Liver (tissue), 9 donors: Measurements from ENCODE around the gene NT5C2. TPM values are rescaled to one million over a fixed set of nuclear protein-coding genes. Genes with fewer than 3 reads are reported as not detected.

ENCODE experiments used
- DNase-seq: peaks from one replicate; pipeline ENCODE4 v3.0.0-alpha.2; 2017; ENCODE audit warnings: low spot score
- H3K27ac ChIP-seq, 2 donors: one replicate each; pipeline ENCODE4 v1.7.0; 2013; ENCODE audit warnings: inconsistent platforms in 2 of 2, low read length in 2 of 2, control low read depth in 1 of 2, low read depth in 1 of 2, mild to moderate bottlenecking in 1 of 2
- H3K27me3 ChIP-seq, 4 donors: one replicate each; pipeline versions ENCODE4 v1.6.1 to v1.7.0; 2013; ENCODE audit warnings: low read length in 3 of 4, inconsistent platforms in 1 of 4, mild to moderate bottlenecking in 1 of 4, moderate library complexity in 1 of 4; ENCODE audit not compliant: control insufficient read depth in 4 of 4, insufficient read depth in 4 of 4
- H3K36me3 ChIP-seq, 4 donors: one replicate each; pipeline versions ENCODE4 v1.6.1 to v1.7.0; 2013; ENCODE audit warnings: low read length in 3 of 4, mild to moderate bottlenecking in 3 of 4, low read depth in 1 of 4, moderate library complexity in 1 of 4; ENCODE audit not compliant: control insufficient read depth in 4 of 4, insufficient read depth in 3 of 4
- H3K4me1 ChIP-seq, 4 donors: one replicate each; pipeline versions ENCODE4 v1.6.1 to v1.7.0; 2013; ENCODE audit warnings: low read length in 3 of 4, mild to moderate bottlenecking in 3 of 4, moderate library complexity in 1 of 4; ENCODE audit not compliant: control insufficient read depth in 4 of 4, insufficient read depth in 4 of 4
- H3K4me3 ChIP-seq, 3 donors: one replicate each; pipeline versions ENCODE4 v1.6.1 to v1.7.0; 2013; ENCODE audit warnings: low read length in 3 of 3, control low read depth in 1 of 3, low read depth in 1 of 3, mild to moderate bottlenecking in 1 of 3
- H3K9ac ChIP-seq, 2 donors: one replicate each; pipeline ENCODE4 v1.7.0; 2013; ENCODE audit warnings: low read length in 2 of 2, mild to moderate bottlenecking in 2 of 2, moderate library complexity in 2 of 2, control low read depth in 1 of 2, low read depth in 1 of 2
- H3K9me3 ChIP-seq, 4 donors: one replicate each; pipeline versions ENCODE4 v1.6.1 to v1.7.0; 2013; ENCODE audit warnings: low read length in 3 of 4; ENCODE audit not compliant: control insufficient read depth in 4 of 4
- EGR1 ChIP-seq, 2 donors: IDR thresholded peaks; 2 replicates each; pipeline ENCODE4 v1.6.1; 2016 to 2018; ENCODE audit warnings: antibody characterized with exemption in 2 of 2, low read depth in 2 of 2
- FOXA1 ChIP-seq: IDR thresholded peaks from 2 replicates; pipeline ENCODE4 v1.6.1; 2016; ENCODE audit warnings: antibody characterized with exemption
- FOXA2 ChIP-seq: IDR thresholded peaks from 2 replicates; pipeline ENCODE4 v1.6.1; 2016; ENCODE audit warnings: antibody characterized with exemption
- GABPA ChIP-seq, 2 donors: IDR thresholded peaks in 1 of 2; conservative IDR thresholded peaks in 1 of 2; 2 replicates each; pipeline ENCODE4 v1.6.1; 2016; ENCODE audit warnings: antibody characterized with exemption in 2 of 2, mild to moderate bottlenecking in 1 of 2, moderate library complexity in 1 of 2
- HNF4A ChIP-seq, 2 donors: conservative IDR thresholded peaks; 2 replicates each; pipeline ENCODE4 v1.6.1; 2016; ENCODE audit warnings: antibody characterized with exemption in 2 of 2, mild to moderate bottlenecking in 2 of 2
- HNF4G ChIP-seq: IDR thresholded peaks from 2 replicates; pipeline ENCODE4 v1.6.1; 2016; ENCODE audit warnings: antibody characterized with exemption
- JUND ChIP-seq, 2 donors: IDR thresholded peaks; 2 replicates each; pipeline ENCODE4 v1.6.1; 2016; ENCODE audit warnings: antibody characterized with exemption in 2 of 2
- NR2F2 ChIP-seq: IDR thresholded peaks from 2 replicates; pipeline ENCODE4 v1.6.1; 2016; ENCODE audit warnings: antibody characterized with exemption
- RAD21 ChIP-seq, 2 donors: IDR thresholded peaks; 2 replicates each; pipeline ENCODE4 v1.6.1; 2016; ENCODE audit warnings: antibody characterized with exemption in 2 of 2, mild to moderate bottlenecking in 2 of 2
- RXRA ChIP-seq, 2 donors: IDR thresholded peaks; 2 replicates each; pipeline ENCODE4 v1.6.1; 2017 to 2018; ENCODE audit warnings: antibody characterized with exemption in 2 of 2, mild to moderate bottlenecking in 1 of 2
- SP1 ChIP-seq: IDR thresholded peaks from 2 replicates; pipeline ENCODE4 v1.6.1; 2018; ENCODE audit warnings: antibody characterized with exemption, mild to moderate bottlenecking
- TAF1 ChIP-seq: conservative IDR thresholded peaks from 2 replicates; pipeline ENCODE4 v1.6.1; 2016; ENCODE audit warnings: antibody characterized with exemption, mild to moderate bottlenecking
- YY1 ChIP-seq: IDR thresholded peaks from 2 replicates; pipeline ENCODE4 v1.6.1; 2016; ENCODE audit warnings: antibody characterized with exemption, mild to moderate bottlenecking
- WGBS: extraction: QIAGEN DNeasy Blood & Tissue Kit; methylation state at CpG from one replicate; pipeline ENCODE4 v1.1.7; 2013; 5-methylcytosine and 5-hydroxymethylcytosine counted together
- polyA plus RNA-seq, 2 donors: library from polyadenylated mRNA; stranded (reverse) in 1 of 2; unstranded in 1 of 2; fragments of 200-250 nt in 1 of 2; fragments of >200 nt in 1 of 2; fragmentation: Nextera tagmentation in 1 of 2; extraction: Ambion mirVana in 1 of 2; gene quantifications; one replicate each; pipeline versions ENCODE4 v1.2.1 to v1.2.3, GENCODE V29; 2013 to 2015
- total RNA-seq, 2 donors: library from RNA; depleted of rRNA; stranded (reverse); fragments of >200 nt; gene quantifications; one replicate each; pipeline ENCODE4 v1.2.3, GENCODE V29; 2014
- TF ChIP-seq, protein P1 (sequence below): IDR thresholded peaks from 2 replicates; pipeline ENCODE4 v1.6.1; 2016; ENCODE audit warnings: antibody characterized with exemption
- TF ChIP-seq, protein P2 (sequence below): fragments of 150-350 bp; IDR thresholded peaks from 2 replicates; pipeline ENCODE4 v1.5.1; 2017; ENCODE audit warnings: improper control_type of control experiment, low read depth, low read length; ENCODE audit not compliant: missing input control
- TF ChIP-seq, protein P3 (sequence below): IDR thresholded peaks from 2 replicates; pipeline ENCODE4 v1.6.1; 2016; ENCODE audit warnings: antibody characterized with exemption
- TF ChIP-seq, protein P4 (sequence below): IDR thresholded peaks from 2 replicates; pipeline ENCODE4 v1.6.1; 2016; ENCODE audit warnings: antibody characterized with exemption
- TF ChIP-seq, protein P5 (sequence below): IDR thresholded peaks from 2 replicates; pipeline ENCODE4 v1.6.1; 2016; ENCODE audit warnings: antibody characterized with exemption, mild to moderate bottlenecking
- donor health status: healthy.
- donor health status: healthy.
- donor health status: healthy.
- donor health status: healthy.
- donor health status: healthy.

The NT5C2 gene
- total and polyA plus RNA-seq, 4 donors = 14.4 to 65.3 (median 33.0) TPM

DNA sequence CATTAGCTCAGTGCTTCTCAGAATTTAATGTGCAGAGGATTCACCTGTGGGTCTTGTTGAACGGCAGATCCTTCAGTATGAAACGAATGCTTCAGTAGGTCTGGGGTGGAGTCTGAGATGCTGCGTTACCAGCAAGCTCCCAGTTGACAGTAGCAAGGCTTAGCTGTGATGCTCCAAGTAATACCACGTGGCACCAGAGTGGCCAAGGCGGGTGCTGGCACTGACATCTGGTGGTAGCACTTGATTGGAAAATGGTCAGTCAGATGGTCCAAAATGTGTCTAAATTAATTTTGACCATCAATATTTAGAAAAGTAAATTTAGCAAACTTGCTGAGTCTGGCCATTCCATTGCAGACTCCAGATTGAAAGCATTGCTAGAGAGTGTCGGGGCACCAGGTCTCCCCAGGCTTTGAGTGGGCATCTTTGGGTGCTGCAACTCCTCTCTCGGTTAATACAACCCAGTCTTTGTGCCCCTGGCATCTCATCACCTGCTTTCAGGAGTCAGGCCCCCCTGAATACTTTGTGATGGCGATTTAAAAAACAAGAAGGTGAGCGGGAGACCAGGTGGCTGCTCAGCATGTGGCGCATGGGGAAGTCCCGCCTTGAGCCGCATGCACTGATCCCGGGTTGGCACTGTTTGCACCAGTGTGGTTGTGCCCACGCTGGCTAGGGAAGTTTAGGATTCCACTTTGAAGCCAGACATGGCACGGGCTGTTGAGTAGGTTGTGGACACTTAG, 130.1 kb downstream of the NT5C2 start:
- H3K4me3 ChIP-seq = no peak overlapping the region
- no peaks in the 10 kb centered on the region for H3K4me1 ChIP-seq
- peaks cover 0 to 4% (median 0%) of the 10 kb centered on the region in 4 donors for H3K36me3 ChIP-seq
- WGBS = 90% methylated on average over 15 of the region's 15 CpGs
- H3K9ac ChIP-seq = no peak overlapping the region
- H3K9me3 ChIP-seq = no peaks in the 10 kb centered on the region
- DNase-seq = no peak
- H3K27ac ChIP-seq = no peak overlapping the region
- H3K27me3 ChIP-seq = no peaks in the 10 kb centered on the region
- peak; percentile 33 to 56 for TF ChIP-seq RAD21 (IDR thresholded peaks at IDR 0.05)
- TF ChIP-seq, protein P1, sequence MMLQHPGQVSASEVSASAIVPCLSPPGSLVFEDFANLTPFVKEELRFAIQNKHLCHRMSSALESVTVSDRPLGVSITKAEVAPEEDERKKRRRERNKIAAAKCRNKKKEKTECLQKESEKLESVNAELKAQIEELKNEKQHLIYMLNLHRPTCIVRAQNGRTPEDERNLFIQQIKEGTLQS = no peak

DNA sequence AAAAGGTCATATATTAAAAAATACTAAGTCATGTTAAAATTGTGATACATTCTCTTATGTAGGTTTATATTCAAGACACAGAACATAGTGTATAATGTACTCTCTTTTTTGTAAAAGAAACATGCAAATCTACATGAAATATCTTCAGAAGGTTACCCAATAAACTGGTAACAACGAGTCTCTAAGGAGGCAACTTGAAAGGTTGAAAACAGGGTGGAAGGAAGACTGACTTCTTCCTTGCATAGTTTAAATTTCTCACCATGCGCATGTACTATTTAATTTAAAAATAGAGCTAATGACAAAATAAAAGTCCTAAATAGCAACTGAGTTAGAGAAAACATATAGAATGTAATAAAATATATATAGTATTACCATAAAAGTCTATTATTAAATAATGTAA, 132.5 kb downstream of the NT5C2 start:
- DNase-seq = no peak
- WGBS = 89% methylated on average over 2 of the region's 2 CpGs
- Histone ChIP-seq H3K9ac (no peak overlapping the region), H3K27ac (no peak overlapping the region), H3K4me3 (no peak overlapping the region), H3K4me1 (no peaks in the 10 kb centered on the region), H3K9me3 (no peaks in the 10 kb centered on the region), H3K27me3 (no peaks in the 10 kb centered on the region), H3K36me3 (peaks cover 0 to 4% (median 1%) of the 10 kb centered on the region in 4 donors)
- TF ChIP-seq HNF4G (no peak), RAD21 (IDR thresholded peaks at IDR 0.05) (no peak), FOXA1 (no peak), EGR1 (IDR thresholded peaks at IDR 0.05; ENCODE audit: low read depth in 2 of 2) (no peak), GABPA (IDR thresholded peaks at IDR 0.05 in 1 of 2, conservative IDR thresholded peaks at IDR 0.05 in 1 of 2) (no peak), YY1 (no peak), TAF1 (no peak), JUND (IDR thresholded peaks at IDR 0.05) (no peak), HNF4A (conservative IDR thresholded peaks at IDR 0.05) (no peak), NR2F2 (no peak), FOXA2 (no peak), SP1 (no peak), RXRA (IDR thresholded peaks at IDR 0.05) (no peak)
- TF ChIP-seq, protein P1 = no peak
- TF ChIP-seq, protein P2, sequence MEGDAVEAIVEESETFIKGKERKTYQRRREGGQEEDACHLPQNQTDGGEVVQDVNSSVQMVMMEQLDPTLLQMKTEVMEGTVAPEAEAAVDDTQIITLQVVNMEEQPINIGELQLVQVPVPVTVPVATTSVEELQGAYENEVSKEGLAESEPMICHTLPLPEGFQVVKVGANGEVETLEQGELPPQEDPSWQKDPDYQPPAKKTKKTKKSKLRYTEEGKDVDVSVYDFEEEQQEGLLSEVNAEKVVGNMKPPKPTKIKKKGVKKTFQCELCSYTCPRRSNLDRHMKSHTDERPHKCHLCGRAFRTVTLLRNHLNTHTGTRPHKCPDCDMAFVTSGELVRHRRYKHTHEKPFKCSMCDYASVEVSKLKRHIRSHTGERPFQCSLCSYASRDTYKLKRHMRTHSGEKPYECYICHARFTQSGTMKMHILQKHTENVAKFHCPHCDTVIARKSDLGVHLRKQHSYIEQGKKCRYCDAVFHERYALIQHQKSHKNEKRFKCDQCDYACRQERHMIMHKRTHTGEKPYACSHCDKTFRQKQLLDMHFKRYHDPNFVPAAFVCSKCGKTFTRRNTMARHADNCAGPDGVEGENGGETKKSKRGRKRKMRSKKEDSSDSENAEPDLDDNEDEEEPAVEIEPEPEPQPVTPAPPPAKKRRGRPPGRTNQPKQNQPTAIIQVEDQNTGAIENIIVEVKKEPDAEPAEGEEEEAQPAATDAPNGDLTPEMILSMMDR = no peak
- TF ChIP-seq, protein P3, sequence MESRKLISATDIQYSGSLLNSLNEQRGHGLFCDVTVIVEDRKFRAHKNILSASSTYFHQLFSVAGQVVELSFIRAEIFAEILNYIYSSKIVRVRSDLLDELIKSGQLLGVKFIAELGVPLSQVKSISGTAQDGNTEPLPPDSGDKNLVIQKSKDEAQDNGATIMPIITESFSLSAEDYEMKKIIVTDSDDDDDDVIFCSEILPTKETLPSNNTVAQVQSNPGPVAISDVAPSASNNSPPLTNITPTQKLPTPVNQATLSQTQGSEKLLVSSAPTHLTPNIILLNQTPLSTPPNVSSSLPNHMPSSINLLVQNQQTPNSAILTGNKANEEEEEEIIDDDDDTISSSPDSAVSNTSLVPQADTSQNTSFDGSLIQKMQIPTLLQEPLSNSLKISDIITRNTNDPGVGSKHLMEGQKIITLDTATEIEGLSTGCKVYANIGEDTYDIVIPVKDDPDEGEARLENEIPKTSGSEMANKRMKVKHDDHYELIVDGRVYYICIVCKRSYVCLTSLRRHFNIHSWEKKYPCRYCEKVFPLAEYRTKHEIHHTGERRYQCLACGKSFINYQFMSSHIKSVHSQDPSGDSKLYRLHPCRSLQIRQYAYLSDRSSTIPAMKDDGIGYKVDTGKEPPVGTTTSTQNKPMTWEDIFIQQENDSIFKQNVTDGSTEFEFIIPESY = no peak
- TF ChIP-seq, protein P4, sequence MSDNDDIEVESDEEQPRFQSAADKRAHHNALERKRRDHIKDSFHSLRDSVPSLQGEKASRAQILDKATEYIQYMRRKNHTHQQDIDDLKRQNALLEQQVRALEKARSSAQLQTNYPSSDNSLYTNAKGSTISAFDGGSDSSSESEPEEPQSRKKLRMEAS = no peak
- TF ChIP-seq, protein P5, sequence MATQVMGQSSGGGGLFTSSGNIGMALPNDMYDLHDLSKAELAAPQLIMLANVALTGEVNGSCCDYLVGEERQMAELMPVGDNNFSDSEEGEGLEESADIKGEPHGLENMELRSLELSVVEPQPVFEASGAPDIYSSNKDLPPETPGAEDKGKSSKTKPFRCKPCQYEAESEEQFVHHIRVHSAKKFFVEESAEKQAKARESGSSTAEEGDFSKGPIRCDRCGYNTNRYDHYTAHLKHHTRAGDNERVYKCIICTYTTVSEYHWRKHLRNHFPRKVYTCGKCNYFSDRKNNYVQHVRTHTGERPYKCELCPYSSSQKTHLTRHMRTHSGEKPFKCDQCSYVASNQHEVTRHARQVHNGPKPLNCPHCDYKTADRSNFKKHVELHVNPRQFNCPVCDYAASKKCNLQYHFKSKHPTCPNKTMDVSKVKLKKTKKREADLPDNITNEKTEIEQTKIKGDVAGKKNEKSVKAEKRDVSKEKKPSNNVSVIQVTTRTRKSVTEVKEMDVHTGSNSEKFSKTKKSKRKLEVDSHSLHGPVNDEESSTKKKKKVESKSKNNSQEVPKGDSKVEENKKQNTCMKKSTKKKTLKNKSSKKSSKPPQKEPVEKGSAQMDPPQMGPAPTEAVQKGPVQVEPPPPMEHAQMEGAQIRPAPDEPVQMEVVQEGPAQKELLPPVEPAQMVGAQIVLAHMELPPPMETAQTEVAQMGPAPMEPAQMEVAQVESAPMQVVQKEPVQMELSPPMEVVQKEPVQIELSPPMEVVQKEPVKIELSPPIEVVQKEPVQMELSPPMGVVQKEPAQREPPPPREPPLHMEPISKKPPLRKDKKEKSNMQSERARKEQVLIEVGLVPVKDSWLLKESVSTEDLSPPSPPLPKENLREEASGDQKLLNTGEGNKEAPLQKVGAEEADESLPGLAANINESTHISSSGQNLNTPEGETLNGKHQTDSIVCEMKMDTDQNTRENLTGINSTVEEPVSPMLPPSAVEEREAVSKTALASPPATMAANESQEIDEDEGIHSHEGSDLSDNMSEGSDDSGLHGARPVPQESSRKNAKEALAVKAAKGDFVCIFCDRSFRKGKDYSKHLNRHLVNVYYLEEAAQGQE = no peak
